ENCODE data around the gene ENTR1. TPM values are rescaled to one million over a fixed set of nuclear protein-coding genes. Genes with fewer than 3 reads are reported as not detected.

The ENTR1 gene
- total and polyA plus RNA-seq, 2 of the 4 experiments (the other 2 are of a cell fraction), result 14.5 to 37.3 TPM

GRCh38 chr9:136385015-136385414 is 25.4 kb downstream of the ENTR1 start:
- H3K9me1 ChIP-seq (ENCODE audit: insufficient read depth, low read length), result no peaks in the 10 kb centered on the region
- no peak overlapping the region for H4K8ac ChIP-seq (ENCODE audit: low read depth in 2 of 2, low read length in 2 of 2)
- no peak overlapping the region for H4K91ac ChIP-seq (ENCODE audit: insufficient read depth, low read depth, low read length)
- H2AFZ ChIP-seq (replicated peaks; ENCODE audit: low read length, poor library complexity), result no peak overlapping the region
- dilution Hi-C loops (cut with HindIII; ENCODE audit: low sequenced_read_pairs, unreplicated experiment) (no loop called here), intact Hi-C loops (cut with micrococcal nuclease) (no loop called here), in situ Hi-C loops (cut with MboI; ENCODE audit: low sequenced_read_pairs) (no loop called here)
- no peak overlapping the region for H2AK5ac ChIP-seq (ENCODE audit: low read depth, low read length)
- H4K20me1 ChIP-seq (ENCODE audit: insufficient read depth, low read length), result no peaks in the 10 kb centered on the region
- no peak overlapping the region for H3K4ac ChIP-seq (ENCODE audit: low read depth, low read length)
- no TSS peak for BruUV-seq (replicated peaks)
- no peak overlapping the region for H3K27ac ChIP-seq (ENCODE audit: insufficient read depth, low read length)
- H3K27me3 ChIP-seq (ENCODE audit: control insufficient read depth, insufficient read depth, low read length), result no peaks in the 10 kb centered on the region
- 100% methylated on average over 3 of the region's 11 CpGs; no CpG with 5 or more reads in 1 of the 2 experiments for WGBS, 2 experiments (ENCODE audit: extremely low coverage in 2 of 2, insufficient read length in 1 of 2)
- H3K18ac ChIP-seq (ENCODE audit: low read depth, low read length), result no peak overlapping the region
- H3K4me1 ChIP-seq (ENCODE audit: control insufficient read depth, insufficient read depth, low read length), result no peaks in the 10 kb centered on the region
- no peak overlapping the region for H3K9ac ChIP-seq (ENCODE audit: low read depth, low read length)
- ATAC-seq (ENCODE audit: low read depth) (no peak), DNase-seq (no peak)
- no peak overlapping the region for H3K14ac ChIP-seq (replicated peaks; ENCODE audit: low read depth, low read length)
- no peak overlapping the region for H3K4me3 ChIP-seq (ENCODE audit: insufficient read depth, low read depth, low read length)
- no peak overlapping the region for H3K56ac ChIP-seq (ENCODE audit: extremely low read depth, insufficient read depth, low read length)
- POLR2A ChIA-PET (ENCODE audit: unreplicated experiment), result no interaction called here
- H2AK9ac ChIP-seq (replicated peaks; ENCODE audit: low read depth, low read length, poor library complexity), result no peak overlapping the region
- H3K4me2 ChIP-seq (ENCODE audit: low read depth, low read length), result no peak overlapping the region
- TF ChIP-seq ELK1 (IDR thresholded peaks at IDR 0.05; ENCODE audit: borderline replicate concordance, low read depth, low read length), result no peak
- TF ChIP-seq FOS (IDR thresholded peaks at IDR 0.05; ENCODE audit: low read depth, low read length), result no peak
- TF ChIP-seq NFE2L2 (IDR thresholded peaks at IDR 0.05; ENCODE audit: low read depth, low read length), result no peak
- TF ChIP-seq MXI1 (IDR thresholded peaks at IDR 0.05; ENCODE audit: borderline replicate concordance, low read depth, low read length), result no peak
- TF ChIP-seq POLR2A (IDR thresholded peaks at IDR 0.05; ENCODE audit: low read depth, low read length), result no peak
- TF ChIP-seq RCOR1 (IDR thresholded peaks at IDR 0.05; ENCODE audit: insufficient replicate concordance, low read length), result no peak
- CTCF ChIA-PET, result interaction anchor here (0.6 to 1.6 kb wide), 2 partner anchors 12 to 1571 kb away, joined by 3 read pairs; no protein-coding TSS in a partner anchor
- no peak overlapping the region for H2BK15ac ChIP-seq (ENCODE audit: low read depth, low read length)
- H2BK5ac ChIP-seq (ENCODE audit: low read depth, low read length, poor library complexity, severe bottlenecking), result no peak overlapping the region
- no peaks in the 10 kb centered on the region for H3K9me3 ChIP-seq (ENCODE audit: control insufficient read depth, insufficient read depth, low read length)
- no peak overlapping the region for H4K5ac ChIP-seq (ENCODE audit: low read depth, low read length)
- peaks cover 0 to 4% of the 10 kb centered on the region in 2 experiments; a peak in 1 of 4 replicates for H3K79me1 ChIP-seq (ENCODE audit: low read depth in 1 of 2, low read length in 2 of 2)
- H3K23ac ChIP-seq (ENCODE audit: low read depth, low read length), result no peak overlapping the region
- no peak overlapping the region for H2BK20ac ChIP-seq (ENCODE audit: low read depth, low read length)
- H3K36me3 ChIP-seq (ENCODE audit: control insufficient read depth, insufficient read depth, low read length), result peaks cover 72% of the 10 kb centered on the region
- H2BK120ac ChIP-seq (ENCODE audit: low read depth, low read length), result no peak overlapping the region

All from IMR-90 (cell line).